SK-N-SH treated with all-trans-retinoic acid at 6 μM for 48 hours (cell line): ENCODE measurements around the gene SHC4.
"Not testable (repeated sequence)": the region's sequence is repeated elsewhere in the genome, so short reads cannot be mapped to it uniquely, and the experiment has no call there.

Experiments used
- ATAC-seq: fragments of 200-7000 bp; cut with Tn5 transposase; 3 replicates; pipeline ENCODE4 v1.9.1; 2020; ENCODE audit warnings: mild to moderate bottlenecking, moderate library complexity
- ARNTL ChIP-seq: fragments of 450-650 bp; formaldehyde crosslinking; IDR thresholded peaks from 2 replicates; pipeline ENCODE4 v1.5.0; 2020; ENCODE audit warnings: low read depth, mild to moderate bottlenecking, moderate library complexity, borderline replicate concordance
- BACH2 ChIP-seq: fragments of 250-450 bp; sonication (Bioruptor Pico); IDR thresholded peaks from 2 replicates; pipeline ENCODE4 v1.9.0; 2021; ENCODE audit warnings: mild to moderate bottlenecking, borderline replicate concordance
- CSDC2 ChIP-seq: fragments of 250-450 bp; sonication (Bioruptor Pico); IDR thresholded peaks from 2 replicates; pipeline ENCODE4 v1.5.0; 2020; ENCODE audit warnings: mild to moderate bottlenecking, moderate library complexity
- ESRRG ChIP-seq: fragments of 250-450 bp; sonication (Bioruptor Pico); IDR thresholded peaks from 2 replicates; pipeline ENCODE4 v1.6.1; 2021; ENCODE audit warnings: mild to moderate bottlenecking
- GLIS3 ChIP-seq: fragments of 250-450 bp; sonication (Bioruptor Pico); IDR thresholded peaks from 2 replicates; pipeline ENCODE4 v1.5.0; 2020; ENCODE audit warnings: mild to moderate bottlenecking, moderate library complexity
- ISL1 ChIP-seq: fragments of 250-450 bp; sonication (Bioruptor Pico); IDR thresholded peaks from 2 replicates; pipeline ENCODE4 v2.1.2; 2022; ENCODE audit warnings: mild to moderate bottlenecking, moderate library complexity
- OSR1 ChIP-seq: fragments of 250-450 bp; sonication (Bioruptor Pico); IDR thresholded peaks from 2 replicates; pipeline ENCODE4 v1.8.0; 2022; ENCODE audit warnings: moderate library complexity, mild to moderate bottlenecking, inconsistent platforms
- RARB ChIP-seq: fragments of 250-450 bp; sonication (Bioruptor Pico); IDR thresholded peaks from 2 replicates; pipeline ENCODE4 v1.8.0; 2021; ENCODE audit warnings: mild to moderate bottlenecking, moderate library complexity
- SNAI2 ChIP-seq: fragments of 250-450 bp; sonication (Bioruptor Pico); IDR thresholded peaks from 2 replicates; pipeline ENCODE4 v1.5.0; 2020; ENCODE audit warnings: mild to moderate bottlenecking, moderate library complexity
- TCF4 ChIP-seq: fragments of 250-450 bp; sonication (Bioruptor Pico); IDR thresholded peaks from 2 replicates; pipeline ENCODE4 v1.8.0; 2021; ENCODE audit warnings: mild to moderate bottlenecking, moderate library complexity, borderline replicate concordance
- TOX ChIP-seq: fragments of 250-450 bp; sonication (Bioruptor Pico); IDR thresholded peaks from 2 replicates; pipeline ENCODE4 v1.8.0; 2021; ENCODE audit warnings: mild to moderate bottlenecking, moderate library complexity, borderline replicate concordance
- ZC3H10 ChIP-seq: fragments of 250-450 bp; sonication (Bioruptor Pico); IDR thresholded peaks from 2 replicates; pipeline ENCODE4 v1.5.1; 2021; ENCODE audit warnings: mild to moderate bottlenecking, moderate library complexity
- ZFP3 ChIP-seq: fragments of 250-450 bp; sonication (Bioruptor Pico); IDR thresholded peaks from 2 replicates; pipeline ENCODE4 v1.5.0; 2020; ENCODE audit warnings: mild to moderate bottlenecking, moderate library complexity
- ZFP30 ChIP-seq: fragments of 450-650 bp; formaldehyde crosslinking; IDR thresholded peaks from 2 replicates; pipeline ENCODE4 v1.5.0; 2022; ENCODE audit warnings: mild to moderate bottlenecking, moderate library complexity
- ZNF70 ChIP-seq: fragments of 450-650 bp; formaldehyde crosslinking; IDR thresholded peaks from 2 replicates; pipeline ENCODE4 v1.5.0; 2020; ENCODE audit warnings: mild to moderate bottlenecking, moderate library complexity
- ZNF8 ChIP-seq: fragments of 450-650 bp; formaldehyde crosslinking; IDR thresholded peaks from 2 replicates; pipeline ENCODE4 v1.5.0; 2020; ENCODE audit warnings: mild to moderate bottlenecking, moderate library complexity
- TF ChIP-seq, protein P1 (sequence below): fragments of 250-450 bp; sonication (Bioruptor Pico); IDR thresholded peaks from 2 replicates; pipeline ENCODE4 v1.5.0; 2020; ENCODE audit warnings: mild to moderate bottlenecking, moderate library complexity
- TF ChIP-seq, protein P2 (sequence below): fragments of 250-450 bp; sonication (Bioruptor Pico); IDR thresholded peaks from 2 replicates; pipeline ENCODE4 v1.8.0; 2021; ENCODE audit warnings: low read depth, mild to moderate bottlenecking, moderate library complexity, borderline replicate concordance
- TF ChIP-seq, protein P3 (sequence below): fragments of 250-450 bp; sonication (Bioruptor Pico); IDR thresholded peaks from 2 replicates; pipeline ENCODE4 v1.5.1; 2021; ENCODE audit warnings: mild to moderate bottlenecking, moderate library complexity

SHC4 gene

DNA sequence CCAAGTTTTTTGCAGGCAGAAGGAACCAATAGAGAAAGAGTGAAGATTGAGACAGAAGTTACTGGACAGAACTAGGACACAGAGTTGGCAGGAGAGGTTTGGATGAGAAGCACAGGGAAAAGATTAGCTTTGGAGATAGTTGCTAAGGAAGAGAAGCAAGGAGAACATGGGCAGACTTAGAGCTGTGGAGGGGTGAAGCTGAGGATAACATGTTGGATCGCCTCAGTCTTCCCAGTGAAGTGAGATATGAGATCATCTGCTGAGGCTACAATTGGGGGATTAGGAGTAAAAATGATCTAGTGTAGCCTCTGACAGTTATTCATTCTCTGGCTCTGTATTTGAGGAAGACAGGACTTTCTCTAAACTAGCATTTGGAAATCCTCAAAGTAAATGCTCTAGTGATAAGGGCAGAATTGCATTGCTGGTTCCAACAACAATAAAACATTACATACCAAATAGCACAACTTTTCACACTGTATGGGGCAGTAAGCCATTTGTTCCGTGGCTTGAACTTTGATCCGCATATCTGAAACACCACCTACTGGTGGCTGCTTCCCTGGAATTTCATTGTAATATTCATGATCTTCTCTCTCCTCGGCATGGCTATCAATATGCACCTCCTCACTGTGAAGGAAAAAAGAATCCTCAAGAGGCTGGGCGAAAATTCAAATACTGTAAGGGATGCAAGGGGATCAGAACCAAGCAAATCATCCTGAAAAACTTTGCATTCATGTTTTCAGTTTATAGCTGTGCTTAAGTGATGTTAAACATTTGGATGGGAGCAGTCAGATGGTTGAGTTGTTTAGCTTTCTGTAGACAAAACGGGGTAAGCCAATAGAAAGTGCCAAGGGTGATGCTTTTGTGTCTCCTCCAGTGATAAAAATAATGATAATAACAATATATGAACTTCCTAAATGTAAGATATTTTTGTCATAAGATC is 107.9 kb downstream of the SHC4 start:
- TF ChIP-seq ISL1 = 0 out of 2 replicates have a peak, but pooled peaks have one; percentile 15
- TF ChIP-seq ZFP3 = no peak
- peak; percentile 90 for ATAC-seq

DNA sequence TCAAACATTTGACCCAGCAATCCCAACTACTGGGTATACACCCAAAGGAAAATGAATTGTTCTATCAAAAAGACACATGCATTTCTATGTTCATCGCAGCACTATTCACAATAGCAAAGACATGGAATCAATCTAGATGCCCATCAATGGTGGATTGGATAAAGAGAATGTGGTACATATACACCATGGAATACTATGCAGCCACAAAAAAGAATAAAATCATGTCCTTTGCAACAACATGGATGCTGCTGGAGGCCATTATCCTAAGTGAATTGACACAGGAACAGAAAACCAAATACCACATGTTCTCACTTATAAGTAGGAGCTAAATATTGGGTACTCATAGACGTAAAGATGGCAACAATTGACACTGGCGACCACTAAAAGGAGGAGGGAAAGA is 109.3 kb downstream of the SHC4 start:
- ATAC-seq = not testable (repeated sequence)
- TF ChIP-seq ZNF8 (CRISPR knock-in tag) = peak; percentile 82

DNA sequence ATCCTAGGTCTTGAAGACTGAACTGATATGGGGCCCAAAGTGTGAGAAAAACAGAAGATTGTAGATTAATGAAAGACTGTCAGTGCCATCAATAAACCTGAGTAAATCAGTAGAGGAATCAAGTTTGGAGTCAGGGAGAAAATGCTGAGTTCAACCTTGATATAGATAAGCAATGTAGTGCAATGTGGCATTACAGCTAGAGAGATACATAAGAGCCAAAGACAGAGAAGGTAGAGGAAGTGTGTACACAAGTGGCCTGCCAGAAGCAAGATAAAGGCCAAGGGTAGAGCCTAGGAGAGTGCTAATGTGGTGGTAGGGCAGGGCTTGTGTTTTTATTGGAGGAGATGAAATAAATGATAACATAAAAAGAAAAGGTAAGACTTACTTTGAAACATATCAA is 111.8 kb downstream of the SHC4 start:
- TF ChIP-seq, protein P1, sequence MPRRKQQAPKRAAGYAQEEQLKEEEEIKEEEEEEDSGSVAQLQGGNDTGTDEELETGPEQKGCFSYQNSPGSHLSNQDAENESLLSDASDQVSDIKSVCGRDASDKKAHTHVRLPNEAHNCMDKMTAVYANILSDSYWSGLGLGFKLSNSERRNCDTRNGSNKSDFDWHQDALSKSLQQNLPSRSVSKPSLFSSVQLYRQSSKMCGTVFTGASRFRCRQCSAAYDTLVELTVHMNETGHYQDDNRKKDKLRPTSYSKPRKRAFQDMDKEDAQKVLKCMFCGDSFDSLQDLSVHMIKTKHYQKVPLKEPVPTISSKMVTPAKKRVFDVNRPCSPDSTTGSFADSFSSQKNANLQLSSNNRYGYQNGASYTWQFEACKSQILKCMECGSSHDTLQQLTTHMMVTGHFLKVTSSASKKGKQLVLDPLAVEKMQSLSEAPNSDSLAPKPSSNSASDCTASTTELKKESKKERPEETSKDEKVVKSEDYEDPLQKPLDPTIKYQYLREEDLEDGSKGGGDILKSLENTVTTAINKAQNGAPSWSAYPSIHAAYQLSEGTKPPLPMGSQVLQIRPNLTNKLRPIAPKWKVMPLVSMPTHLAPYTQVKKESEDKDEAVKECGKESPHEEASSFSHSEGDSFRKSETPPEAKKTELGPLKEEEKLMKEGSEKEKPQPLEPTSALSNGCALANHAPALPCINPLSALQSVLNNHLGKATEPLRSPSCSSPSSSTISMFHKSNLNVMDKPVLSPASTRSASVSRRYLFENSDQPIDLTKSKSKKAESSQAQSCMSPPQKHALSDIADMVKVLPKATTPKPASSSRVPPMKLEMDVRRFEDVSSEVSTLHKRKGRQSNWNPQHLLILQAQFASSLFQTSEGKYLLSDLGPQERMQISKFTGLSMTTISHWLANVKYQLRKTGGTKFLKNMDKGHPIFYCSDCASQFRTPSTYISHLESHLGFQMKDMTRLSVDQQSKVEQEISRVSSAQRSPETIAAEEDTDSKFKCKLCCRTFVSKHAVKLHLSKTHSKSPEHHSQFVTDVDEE (CRISPR knock-in tag) = no peak
- TF ChIP-seq, protein P2, sequence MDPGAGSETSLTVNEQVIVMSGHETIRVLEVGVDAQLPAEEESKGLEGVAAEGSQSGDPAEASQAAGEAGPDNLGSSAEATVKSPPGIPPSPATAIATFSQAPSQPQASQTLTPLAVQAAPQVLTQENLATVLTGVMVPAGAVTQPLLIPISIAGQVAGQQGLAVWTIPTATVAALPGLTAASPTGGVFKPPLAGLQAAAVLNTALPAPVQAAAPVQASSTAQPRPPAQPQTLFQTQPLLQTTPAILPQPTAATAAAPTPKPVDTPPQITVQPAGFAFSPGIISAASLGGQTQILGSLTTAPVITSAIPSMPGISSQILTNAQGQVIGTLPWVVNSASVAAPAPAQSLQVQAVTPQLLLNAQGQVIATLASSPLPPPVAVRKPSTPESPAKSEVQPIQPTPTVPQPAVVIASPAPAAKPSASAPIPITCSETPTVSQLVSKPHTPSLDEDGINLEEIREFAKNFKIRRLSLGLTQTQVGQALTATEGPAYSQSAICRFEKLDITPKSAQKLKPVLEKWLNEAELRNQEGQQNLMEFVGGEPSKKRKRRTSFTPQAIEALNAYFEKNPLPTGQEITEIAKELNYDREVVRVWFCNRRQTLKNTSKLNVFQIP (CRISPR knock-in tag) = no peak
- TF ChIP-seq ESRRG (CRISPR knock-in tag) (no peak), TOX (CRISPR knock-in tag) (no peak), SNAI2 (CRISPR knock-in tag) (no peak), RARB (CRISPR knock-in tag) (no peak), OSR1 (CRISPR knock-in tag) (no peak), TCF4 (CRISPR knock-in tag) (no peak), ZNF70 (no peak), GLIS3 (no peak), BACH2 (CRISPR knock-in tag) (no peak), ZC3H10 (no peak), CSDC2 (CRISPR knock-in tag) (no peak), ZFP30 (CRISPR knock-in tag) (no peak), ZNF8 (CRISPR knock-in tag) (no peak)
- TF ChIP-seq, all 23 proteins: peak for 0
- ATAC-seq = no peak

DNA sequence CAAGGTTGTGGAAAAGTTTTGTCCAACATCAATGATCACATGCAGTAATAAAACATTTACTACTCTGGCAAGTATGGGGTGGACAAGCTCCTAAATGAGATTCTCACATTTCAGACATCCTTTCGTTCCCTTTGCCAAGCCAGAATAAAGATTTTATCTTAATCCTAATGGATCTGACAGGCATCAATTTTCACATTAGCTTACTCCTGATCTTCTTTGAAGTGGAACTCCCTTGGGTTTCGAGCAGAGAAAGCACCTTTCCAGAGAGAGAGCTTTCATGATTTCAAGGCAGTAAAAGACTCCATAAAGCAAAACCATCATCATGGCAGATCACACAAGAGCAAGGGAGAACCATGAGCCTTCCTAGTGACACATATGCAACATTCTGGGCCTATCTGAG is 113.1 kb downstream of the SHC4 start:
- TF ChIP-seq, protein P1 (CRISPR knock-in tag) = no peak
- TF ChIP-seq ARNTL (CRISPR knock-in tag) (no peak), ZFP30 (CRISPR knock-in tag) (no peak), CSDC2 (CRISPR knock-in tag) (no peak), BACH2 (CRISPR knock-in tag) (no peak), GLIS3 (no peak), SNAI2 (CRISPR knock-in tag) (no peak)
- TF ChIP-seq, protein P3, sequence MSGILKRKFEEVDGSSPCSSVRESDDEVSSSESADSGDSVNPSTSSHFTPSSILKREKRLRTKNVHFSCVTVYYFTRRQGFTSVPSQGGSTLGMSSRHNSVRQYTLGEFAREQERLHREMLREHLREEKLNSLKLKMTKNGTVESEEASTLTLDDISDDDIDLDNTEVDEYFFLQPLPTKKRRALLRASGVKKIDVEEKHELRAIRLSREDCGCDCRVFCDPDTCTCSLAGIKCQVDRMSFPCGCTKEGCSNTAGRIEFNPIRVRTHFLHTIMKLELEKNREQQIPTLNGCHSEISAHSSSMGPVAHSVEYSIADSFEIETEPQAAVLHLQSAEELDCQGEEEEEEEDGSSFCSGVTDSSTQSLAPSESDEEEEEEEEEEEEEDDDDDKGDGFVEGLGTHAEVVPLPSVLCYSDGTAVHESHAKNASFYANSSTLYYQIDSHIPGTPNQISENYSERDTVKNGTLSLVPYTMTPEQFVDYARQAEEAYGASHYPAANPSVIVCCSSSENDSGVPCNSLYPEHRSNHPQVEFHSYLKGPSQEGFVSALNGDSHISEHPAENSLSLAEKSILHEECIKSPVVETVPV = no peak
- TF ChIP-seq, protein P2 (CRISPR knock-in tag) = no peak
- ATAC-seq = no peak
